Calu3 (cell line): Measurements from ENCODE around the gene HBG1. TPM values are rescaled to one million over a fixed set of nuclear protein-coding genes. Genes with fewer than 3 reads are reported as not detected.

Experiments used
- BruUV-seq: library from RNA; stranded (reverse); fragments of 400-500 nt; replicated peaks from 2 replicates; lab custom pipeline; 2021; lab: Mats Ljungman, UMichigan
- CTCF ChIA-PET: fragments of 300-600 bp; sonication (Branson Sonifier 250); formaldehyde crosslinking; loops from one replicate; lab custom pipeline; 2022; ENCODE audit warnings: antibody characterized with exemption; lab: Charles Lee
- DNase-seq: peaks from one replicate; pipeline ENCODE4 v3.0.0; 2022
- H3K27ac Mint-ChIP-seq: one replicate; pipeline ENCODE4 v1.8.0; 2022; ENCODE audit warnings: mixed read lengths; ENCODE audit not compliant: unreplicated experiment
- H3K27me3 Mint-ChIP-seq: one replicate; pipeline ENCODE4 v1.8.0; 2022; ENCODE audit warnings: mixed read lengths; ENCODE audit not compliant: unreplicated experiment
- H3K36me3 Mint-ChIP-seq: one replicate; pipeline ENCODE4 v1.8.0; 2022; ENCODE audit warnings: mild to moderate bottlenecking, moderate library complexity, mixed read lengths; ENCODE audit not compliant: insufficient read depth, unreplicated experiment
- H3K4me1 Mint-ChIP-seq: one replicate; pipeline ENCODE4 v1.8.0; 2022; ENCODE audit warnings: mild to moderate bottlenecking, low read depth, mixed read lengths; ENCODE audit not compliant: unreplicated experiment
- H3K4me3 Mint-ChIP-seq: one replicate; pipeline ENCODE4 v1.8.0; 2022; ENCODE audit warnings: mild to moderate bottlenecking, low read depth, moderate library complexity, mixed read lengths; ENCODE audit not compliant: unreplicated experiment
- H3K9me3 Mint-ChIP-seq: one replicate; pipeline ENCODE4 v1.8.0; 2022; ENCODE audit warnings: low read depth, mixed read lengths; ENCODE audit not compliant: unreplicated experiment
- CTCF ChIP-seq: fragments of 200-600 bp; IDR thresholded peaks from one replicate; pipeline ENCODE4 v1.8.0; 2022; ENCODE audit warnings: antibody characterized with exemption; ENCODE audit not compliant: unreplicated experiment
- intact Hi-C: fragments of 100-400 bp; cut with micrococcal nuclease; formaldehyde crosslinking; loops from one replicate; pipeline ENCODE4 v1.10.0; 2022; ENCODE audit not compliant: unreplicated experiment
- total RNA-seq: library from RNA; stranded (reverse); gene quantifications from 2 replicates; pipeline ENCODE4 v1.2.3, GENCODE V29; 2022

The HBG1 gene
- total RNA-seq, 1 experiment from 2014 or later = not detected

GRCh38 chr11:5204787-5205186 is 44.9 kb downstream of the HBG1 start:
- Mint-ChIP-seq H3K36me3 (no peaks in the 10 kb centered on the region), H3K27ac (no peak overlapping the region), H3K27me3 (no peaks in the 10 kb centered on the region), H3K4me3 (no peak overlapping the region), H3K9me3 (no peaks in the 10 kb centered on the region), H3K4me1 (no peaks in the 10 kb centered on the region)
- CTCF ChIA-PET = interaction anchor here (0.7 kb wide), 1 partner anchor 80 kb away, joined by 3 read pairs; no protein-coding TSS in a partner anchor
- no TSS peak for BruUV-seq
- intact Hi-C loops = loop anchor here (1.0 to 10.0 kb wide), 4 partner anchors 86 to 690 kb away; partner anchors contain the start of genes OR52E5 and OR52N2
- peak; percentile 22 for DNase-seq
- TF ChIP-seq CTCF = peak; percentile 53

GRCh38 chr11:5203366-5203765 is 46.3 kb downstream of the HBG1 start:
- H3K4me3 Mint-ChIP-seq = no peak overlapping the region
- H3K9me3 Mint-ChIP-seq = no peaks in the 10 kb centered on the region
- no TSS peak for BruUV-seq
- intact Hi-C loops = loop anchor here (10.0 kb wide), 1 partner anchor 691 kb away; the partner anchor contains the start of gene OR52E5
- no peaks in the 10 kb centered on the region for H3K4me1 Mint-ChIP-seq
- no peaks in the 10 kb centered on the region for H3K36me3 Mint-ChIP-seq
- no peaks in the 10 kb centered on the region for H3K27me3 Mint-ChIP-seq
- TF ChIP-seq CTCF = no peak
- DNase-seq = no peak
- CTCF ChIA-PET = no interaction called here
- H3K27ac Mint-ChIP-seq = no peak overlapping the region

GRCh38 chr11:5200582-5200981 is 49.1 kb downstream of the HBG1 start, which contains the start of gene OR51V1:
Gene OR51V1 (minus strand): TSS chr11:5200682. CDS start chr11:5200682, 0 bp downstream.
- no peaks in the 10 kb centered on the region for H3K36me3 Mint-ChIP-seq
- intact Hi-C loops = loop anchor here (10.0 kb wide), 1 partner anchor 694 kb away; the partner anchor contains the start of gene OR52E5
- CTCF ChIA-PET = no interaction called here
- no peak for TF ChIP-seq CTCF
- H3K4me3 Mint-ChIP-seq = no peak within 1 kb of the TSS
- no peaks in the 10 kb centered on the region for H3K4me1 Mint-ChIP-seq
- no peak for DNase-seq
- no peaks in the 10 kb centered on the region for H3K9me3 Mint-ChIP-seq
- BruUV-seq = no TSS peak
- no peak within 1 kb of the TSS for H3K27ac Mint-ChIP-seq
- H3K27me3 Mint-ChIP-seq = no peaks in the 10 kb centered on the region

GRCh38 chr11:5198285-5198684 is 51.4 kb downstream of the HBG1 start:
- Mint-ChIP-seq H3K36me3 (no peaks in the 10 kb centered on the region), H3K27me3 (no peaks in the 10 kb centered on the region), H3K27ac (no peak overlapping the region), H3K9me3 (no peaks in the 10 kb centered on the region), H3K4me1 (no peaks in the 10 kb centered on the region), H3K4me3 (no peak overlapping the region)
- no peak for DNase-seq
- intact Hi-C loops = no loop called here
- TF ChIP-seq CTCF = no peak
- CTCF ChIA-PET = no interaction called here
- no TSS peak for BruUV-seq

Other genes starting within 250 kb of the HBG1 start
- gene OR52J3, start 203.3 kb downstream of the HBG1 start, total RNA-seq = not detected in 2 replicates
- gene OR52E2, start 190.2 kb downstream of the HBG1 start, total RNA-seq = not detected in 2 replicates
- not detected in 2 replicates for gene OR52E1, start 180.3 kb downstream of the HBG1 start, total RNA-seq
- gene OR52A5, start 111.5 kb downstream of the HBG1 start, total RNA-seq = not detected in 2 replicates
- gene OR52A1, start 95.1 kb downstream of the HBG1 start, total RNA-seq = not detected in 2 replicates
- not detected in 2 replicates for gene OR51V1, start 49.2 kb downstream of the HBG1 start, total RNA-seq
- gene HBB, start 22.8 kb downstream of the HBG1 start, total RNA-seq = not detected in 2 replicates
- not detected in 2 replicates for gene HBD, start 15.4 kb downstream of the HBG1 start, total RNA-seq
- not detected in 2 replicates for gene HBG2, start 4.9 kb upstream of the HBG1 start, total RNA-seq
- gene HBE1, start 20.1 kb upstream of the HBG1 start, total RNA-seq = not detected in 2 replicates
- not detected in 2 replicates for gene OR51B4, start 52.1 kb upstream of the HBG1 start, total RNA-seq
- not detected in 2 replicates for gene OR51B2, start 74.4 kb upstream of the HBG1 start, total RNA-seq
- not detected in 2 replicates for gene OR51B5, start 93.7 kb upstream of the HBG1 start, total RNA-seq
- gene OR51B6, start 101.7 kb upstream of the HBG1 start, total RNA-seq = not detected in 2 replicates
- gene OR51M1, start 134.0 kb upstream of the HBG1 start, total RNA-seq = not detected in 2 replicates
- gene OR51Q1, start 172.3 kb upstream of the HBG1 start, total RNA-seq = not detected in 2 replicates
- not detected in 2 replicates for gene OR51I1, start 191.7 kb upstream of the HBG1 start, total RNA-seq
- gene OR51I2, start 199.5 kb upstream of the HBG1 start, total RNA-seq = not detected in 2 replicates
- not detected in 2 replicates for gene OR52D1, start 238.8 kb upstream of the HBG1 start, total RNA-seq